Measurements from ENCODE around the gene KAT7. TPM values are rescaled to one million over a fixed set of nuclear protein-coding genes. Genes with fewer than 3 reads are reported as not detected.

Gene KAT7
- polyA plus RNA-seq, 1 donor from 2014 or later = 31.0 TPM

GRCh38 chr17:49834118-49834743 lies 45.8 kb downstream of the KAT7 start:
- Histone ChIP-seq H3K4me3 (ENCODE audit: low read length) (no peak overlapping the region), H2AFZ (ENCODE audit: low read depth, low read length) (no peak overlapping the region), H4K20me1 (ENCODE audit: insufficient read depth) (no peaks in the 10 kb centered on the region), H3K27ac (ENCODE audit: low read length) (no peak overlapping the region), H3K9me2 (ENCODE audit: insufficient read depth, low read length) (no peaks in the 10 kb centered on the region), H3F3A (ENCODE audit: insufficient read depth, low read length, poor library complexity, severe bottlenecking) (no peaks in the 10 kb centered on the region), H3K27me3 (ENCODE audit: insufficient read depth, low read depth, low read length) (no peaks in the 10 kb centered on the region), H3K79me2 (replicated peaks; ENCODE audit: insufficient read depth, low read length) (no peaks in the 10 kb centered on the region), H3K9me3 (ENCODE audit: low read length) (no peaks in the 10 kb centered on the region), H3K4me2 (ENCODE audit: low read length) (no peak overlapping the region), H3K36me3 (ENCODE audit: insufficient read depth, low read length) (no peaks in the 10 kb centered on the region), H3K9ac (ENCODE audit: low read length) (no peak overlapping the region)
- TF ChIP-seq, protein P1, sequence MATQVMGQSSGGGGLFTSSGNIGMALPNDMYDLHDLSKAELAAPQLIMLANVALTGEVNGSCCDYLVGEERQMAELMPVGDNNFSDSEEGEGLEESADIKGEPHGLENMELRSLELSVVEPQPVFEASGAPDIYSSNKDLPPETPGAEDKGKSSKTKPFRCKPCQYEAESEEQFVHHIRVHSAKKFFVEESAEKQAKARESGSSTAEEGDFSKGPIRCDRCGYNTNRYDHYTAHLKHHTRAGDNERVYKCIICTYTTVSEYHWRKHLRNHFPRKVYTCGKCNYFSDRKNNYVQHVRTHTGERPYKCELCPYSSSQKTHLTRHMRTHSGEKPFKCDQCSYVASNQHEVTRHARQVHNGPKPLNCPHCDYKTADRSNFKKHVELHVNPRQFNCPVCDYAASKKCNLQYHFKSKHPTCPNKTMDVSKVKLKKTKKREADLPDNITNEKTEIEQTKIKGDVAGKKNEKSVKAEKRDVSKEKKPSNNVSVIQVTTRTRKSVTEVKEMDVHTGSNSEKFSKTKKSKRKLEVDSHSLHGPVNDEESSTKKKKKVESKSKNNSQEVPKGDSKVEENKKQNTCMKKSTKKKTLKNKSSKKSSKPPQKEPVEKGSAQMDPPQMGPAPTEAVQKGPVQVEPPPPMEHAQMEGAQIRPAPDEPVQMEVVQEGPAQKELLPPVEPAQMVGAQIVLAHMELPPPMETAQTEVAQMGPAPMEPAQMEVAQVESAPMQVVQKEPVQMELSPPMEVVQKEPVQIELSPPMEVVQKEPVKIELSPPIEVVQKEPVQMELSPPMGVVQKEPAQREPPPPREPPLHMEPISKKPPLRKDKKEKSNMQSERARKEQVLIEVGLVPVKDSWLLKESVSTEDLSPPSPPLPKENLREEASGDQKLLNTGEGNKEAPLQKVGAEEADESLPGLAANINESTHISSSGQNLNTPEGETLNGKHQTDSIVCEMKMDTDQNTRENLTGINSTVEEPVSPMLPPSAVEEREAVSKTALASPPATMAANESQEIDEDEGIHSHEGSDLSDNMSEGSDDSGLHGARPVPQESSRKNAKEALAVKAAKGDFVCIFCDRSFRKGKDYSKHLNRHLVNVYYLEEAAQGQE (IDR thresholded peaks at IDR 0.05; ENCODE audit: borderline replicate concordance) = no peak
- no peak for TF ChIP-seq MXI1 (conservative IDR thresholded peaks at IDR 0.05; ENCODE audit: poor library complexity, severe bottlenecking)
- TF ChIP-seq EP300 (conservative IDR thresholded peaks at IDR 0.05; ENCODE audit: poor library complexity, severe bottlenecking) = no peak
- TF ChIP-seq TAF1 (IDR thresholded peaks at IDR 0.05; ENCODE audit: low read depth) = no peak
- no peak for TF ChIP-seq SMC3 (conservative IDR thresholded peaks at IDR 0.05; ENCODE audit: poor library complexity)
- no peak for TF ChIP-seq RAD21 (conservative IDR thresholded peaks at IDR 0.05)
- TF ChIP-seq, protein P2, sequence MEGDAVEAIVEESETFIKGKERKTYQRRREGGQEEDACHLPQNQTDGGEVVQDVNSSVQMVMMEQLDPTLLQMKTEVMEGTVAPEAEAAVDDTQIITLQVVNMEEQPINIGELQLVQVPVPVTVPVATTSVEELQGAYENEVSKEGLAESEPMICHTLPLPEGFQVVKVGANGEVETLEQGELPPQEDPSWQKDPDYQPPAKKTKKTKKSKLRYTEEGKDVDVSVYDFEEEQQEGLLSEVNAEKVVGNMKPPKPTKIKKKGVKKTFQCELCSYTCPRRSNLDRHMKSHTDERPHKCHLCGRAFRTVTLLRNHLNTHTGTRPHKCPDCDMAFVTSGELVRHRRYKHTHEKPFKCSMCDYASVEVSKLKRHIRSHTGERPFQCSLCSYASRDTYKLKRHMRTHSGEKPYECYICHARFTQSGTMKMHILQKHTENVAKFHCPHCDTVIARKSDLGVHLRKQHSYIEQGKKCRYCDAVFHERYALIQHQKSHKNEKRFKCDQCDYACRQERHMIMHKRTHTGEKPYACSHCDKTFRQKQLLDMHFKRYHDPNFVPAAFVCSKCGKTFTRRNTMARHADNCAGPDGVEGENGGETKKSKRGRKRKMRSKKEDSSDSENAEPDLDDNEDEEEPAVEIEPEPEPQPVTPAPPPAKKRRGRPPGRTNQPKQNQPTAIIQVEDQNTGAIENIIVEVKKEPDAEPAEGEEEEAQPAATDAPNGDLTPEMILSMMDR (IDR thresholded peaks at IDR 0.05; ENCODE audit: poor library complexity, severe bottlenecking) = no peak
- no peak for TF ChIP-seq EZH2 (IDR thresholded peaks at IDR 0.05; ENCODE audit: borderline replicate concordance, insufficient read depth, low read length, poor library complexity, severe bottlenecking)
- TF ChIP-seq POLR2AphosphoS5 (IDR thresholded peaks at IDR 0.05) = no peak

DNA sequence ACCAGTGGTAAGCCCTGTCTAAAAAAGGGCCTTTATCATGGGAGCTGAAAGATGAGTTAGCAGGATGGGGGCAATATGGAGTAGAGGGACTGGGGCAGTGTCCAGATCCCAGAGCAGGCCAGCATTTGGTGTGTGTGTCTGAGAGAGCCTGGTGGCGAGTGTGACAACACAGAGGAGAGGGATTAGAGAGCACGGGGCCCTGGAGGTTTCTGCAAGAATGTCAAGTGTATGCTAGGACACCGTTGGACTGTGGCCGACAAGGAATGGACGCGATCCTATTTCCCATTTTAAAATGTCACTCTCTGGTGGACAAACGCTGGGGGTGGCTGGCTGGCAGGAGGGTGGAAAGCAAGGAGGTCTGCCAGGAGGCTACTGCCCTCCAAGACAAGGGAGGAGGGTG lies 47.0 kb downstream of the KAT7 start:
- Histone ChIP-seq H3K4me3 (ENCODE audit: low read length) (no peak overlapping the region), H4K20me1 (ENCODE audit: insufficient read depth) (no peaks in the 10 kb centered on the region), H3K27me3 (ENCODE audit: insufficient read depth, low read depth, low read length) (no peaks in the 10 kb centered on the region), H3K9me3 (ENCODE audit: low read length) (no peaks in the 10 kb centered on the region), H3F3A (ENCODE audit: insufficient read depth, low read length, poor library complexity, severe bottlenecking) (no peaks in the 10 kb centered on the region), H2AFZ (ENCODE audit: low read depth, low read length) (no peak overlapping the region), H3K9ac (ENCODE audit: low read length) (no peak overlapping the region), H3K27ac (ENCODE audit: low read length) (no peak overlapping the region), H3K9me2 (ENCODE audit: insufficient read depth, low read length) (no peaks in the 10 kb centered on the region), H3K4me2 (ENCODE audit: low read length) (no peak overlapping the region), H3K36me3 (ENCODE audit: insufficient read depth, low read length) (no peaks in the 10 kb centered on the region), H3K79me2 (replicated peaks; ENCODE audit: insufficient read depth, low read length) (no peaks in the 10 kb centered on the region)
- TF ChIP-seq, protein P2 (IDR thresholded peaks at IDR 0.05; ENCODE audit: poor library complexity, severe bottlenecking) = no peak
- TF ChIP-seq, protein P1 (IDR thresholded peaks at IDR 0.05; ENCODE audit: borderline replicate concordance) = no peak
- no peak for TF ChIP-seq TAF1 (IDR thresholded peaks at IDR 0.05; ENCODE audit: low read depth)
- TF ChIP-seq EZH2 (IDR thresholded peaks at IDR 0.05; ENCODE audit: borderline replicate concordance, insufficient read depth, low read length, poor library complexity, severe bottlenecking) = no peak
- TF ChIP-seq POLR2AphosphoS5 (IDR thresholded peaks at IDR 0.05) = no peak
- no peak for TF ChIP-seq EP300 (conservative IDR thresholded peaks at IDR 0.05; ENCODE audit: poor library complexity, severe bottlenecking)
- TF ChIP-seq RAD21 (conservative IDR thresholded peaks at IDR 0.05) = no peak
- no peak for TF ChIP-seq MXI1 (conservative IDR thresholded peaks at IDR 0.05; ENCODE audit: poor library complexity, severe bottlenecking)
- no peak for TF ChIP-seq SMC3 (conservative IDR thresholded peaks at IDR 0.05; ENCODE audit: poor library complexity)
